KOPT-K1 (cell line): ENCODE data around the gene HIRIP3.
A peak's percentile ranks its signal among the peaks of the same experiment; 100 is the strongest.

Experiments
- H3K27ac ChIP-seq: fragments of 200-600 bp; sonication (generic); 2 replicates; pipeline ENCODE4 v1.5.1; 2016; ENCODE audit warnings: antibody characterized with exemption, mild to moderate bottlenecking, low read depth, low read length; ENCODE audit not compliant: poor library complexity, severe bottlenecking
- H3K36me3 ChIP-seq: fragments of 200-600 bp; sonication (generic); 2 replicates; pipeline ENCODE4 v1.5.1; 2017; ENCODE audit warnings: antibody characterized with exemption, mild to moderate bottlenecking, low read length, moderate library complexity; ENCODE audit not compliant: insufficient read depth
- H3K9me3 ChIP-seq: fragments of 200-600 bp; sonication (generic); 2 replicates; pipeline ENCODE4 v1.5.1; 2017; ENCODE audit warnings: antibody characterized with exemption, low read length, mild to moderate bottlenecking; ENCODE audit not compliant: insufficient read depth, poor library complexity, severe bottlenecking

HIRIP3 gene

DNA sequence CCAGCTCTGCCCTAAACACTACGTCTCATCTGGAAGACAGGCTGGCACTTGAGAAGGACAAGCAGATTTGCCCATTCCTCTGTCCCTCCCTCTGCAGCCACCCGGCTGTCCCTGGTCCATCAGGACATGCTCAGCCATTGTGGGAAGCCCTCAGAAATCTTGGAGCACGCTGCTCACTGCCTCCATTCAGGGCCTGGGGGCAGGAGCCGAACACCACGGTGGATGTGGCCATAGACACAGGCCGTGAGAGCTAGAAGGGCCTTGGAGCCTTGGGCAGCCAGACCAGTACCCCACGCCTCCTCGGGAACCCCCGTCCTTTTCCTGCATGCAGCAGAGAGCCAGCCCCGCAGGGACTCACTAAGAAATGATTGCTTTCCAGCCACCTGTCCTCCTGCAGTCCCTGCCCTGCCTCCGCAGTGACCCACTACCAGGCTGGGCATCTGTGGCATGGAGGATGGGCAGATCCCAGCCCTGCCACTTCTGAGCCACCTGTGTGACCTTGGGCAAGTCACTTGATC is 12.0 kb upstream of the HIRIP3 start:
- H3K36me3 ChIP-seq = peaks cover 28% of the 10 kb centered on the region; the same call in 1 of the 2 replicates
- H3K27ac ChIP-seq = no peak overlapping the region
- H3K9me3 ChIP-seq = no peaks in the 10 kb centered on the region

DNA sequence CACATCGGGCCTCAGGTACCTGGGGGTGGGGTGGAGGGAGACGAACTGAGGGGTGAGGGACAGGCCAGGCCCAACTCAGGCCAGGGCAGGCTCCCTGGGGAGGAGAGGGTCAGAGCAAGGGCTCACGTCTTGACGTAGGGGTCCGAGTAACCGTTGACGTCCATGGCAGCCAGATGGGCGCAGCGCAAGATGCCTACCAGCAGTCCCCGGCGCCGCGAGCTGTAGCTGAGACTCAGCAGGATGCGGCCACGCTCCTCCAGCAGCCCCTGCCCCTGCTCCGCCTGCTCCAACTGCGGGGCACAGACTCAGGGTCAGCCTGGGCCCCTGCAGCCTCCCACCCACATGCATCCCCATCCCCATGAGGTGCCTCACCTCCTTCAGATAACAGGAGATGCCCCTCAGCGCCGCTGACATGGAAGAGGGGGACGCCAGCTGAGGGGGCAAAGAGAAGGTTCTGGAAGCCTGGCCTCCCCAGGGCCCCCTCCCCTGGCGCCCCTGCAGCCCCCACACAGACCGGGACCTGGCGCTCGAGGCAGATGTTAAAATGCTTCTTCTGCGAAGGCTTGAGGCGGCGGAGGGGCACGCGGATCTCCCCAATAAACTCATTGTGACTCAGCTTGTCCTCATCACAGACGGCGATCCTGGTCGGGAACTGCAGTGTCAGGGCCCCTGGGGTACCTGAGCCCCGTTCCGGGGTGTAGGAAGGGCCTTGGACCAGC is 11.4 kb upstream of the HIRIP3 start:
- peaks cover 34% of the 10 kb centered on the region; the same call in 1 of the 2 replicates for H3K36me3 ChIP-seq
- no peak overlapping the region for H3K27ac ChIP-seq
- H3K9me3 ChIP-seq = no peaks in the 10 kb centered on the region

- Histone ChIP-seq H3K27ac (no peak overlapping the region), H3K36me3 (peaks cover 42% of the 10 kb centered on the region; the same call in 1 of the 2 replicates), H3K9me3 (no peaks in the 10 kb centered on the region)
These were observed 10.7 kb upstream of the HIRIP3 start for GRCh38 chr16:30006095-30006473.

DNA sequence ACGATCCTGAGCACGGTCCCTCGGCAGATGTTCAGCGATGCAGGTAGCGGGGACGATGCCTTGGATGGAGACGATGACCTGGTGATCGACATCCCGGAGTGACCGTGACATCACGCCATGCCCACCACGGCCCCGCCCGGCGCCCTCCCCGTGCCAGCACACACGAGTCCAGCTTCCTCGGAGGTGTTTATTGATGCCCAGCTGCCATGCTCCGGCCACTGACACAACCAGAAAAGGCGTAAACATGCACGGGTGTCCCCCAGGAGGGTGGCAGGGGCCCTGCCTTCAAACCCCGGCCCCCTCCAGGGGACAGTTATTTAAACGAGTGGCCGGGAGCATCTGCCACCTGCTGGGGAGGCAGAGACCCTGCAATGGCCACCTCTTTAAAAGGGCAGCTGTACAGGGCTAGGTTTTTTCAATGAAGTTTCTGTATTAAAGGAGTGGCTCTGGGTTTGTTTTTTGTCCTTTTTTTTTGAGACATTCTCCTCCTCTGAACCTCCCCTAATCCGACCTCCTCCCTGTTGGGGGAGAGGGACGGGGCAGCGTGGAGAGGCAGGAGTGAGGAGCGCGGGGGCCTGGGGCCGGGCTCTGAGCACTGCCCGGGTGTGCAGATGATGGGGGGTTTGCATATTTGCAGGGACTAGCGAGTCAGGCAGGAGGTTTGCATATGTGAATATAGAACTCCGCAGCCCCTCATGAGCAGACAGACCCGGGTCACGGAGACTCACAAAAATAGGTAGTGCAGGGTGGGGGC is 10.1 kb upstream of the HIRIP3 start:
- H3K9me3 ChIP-seq = no peaks in the 10 kb centered on the region
- peak overlapping the region; percentile 52 for H3K27ac ChIP-seq
- H3K36me3 ChIP-seq = peaks cover 47% of the 10 kb centered on the region; the same call in 1 of the 2 replicates

DNA sequence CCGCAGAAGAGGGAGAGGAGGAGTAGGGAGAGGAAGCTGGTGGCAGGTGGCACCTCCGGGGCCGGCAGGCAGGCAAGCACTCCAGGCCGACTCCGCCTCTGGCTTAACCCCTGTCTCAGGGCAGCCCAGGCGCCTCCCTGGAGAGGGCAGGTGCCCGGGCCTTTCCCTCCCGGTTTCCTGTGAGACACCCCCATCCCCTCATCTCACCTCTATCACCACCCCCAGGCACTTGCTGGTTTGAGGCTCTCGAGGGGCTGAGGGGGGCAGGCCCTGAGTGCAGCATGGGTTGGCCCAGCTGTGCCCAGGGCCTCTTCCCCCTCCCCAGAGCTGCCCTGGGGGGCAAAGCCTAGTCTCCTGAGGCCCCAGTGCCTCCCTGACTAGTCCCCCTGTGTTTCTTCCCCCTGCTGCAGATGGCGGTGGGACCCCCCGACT is 9.4 kb upstream of the HIRIP3 start:
- peaks cover 54% of the 10 kb centered on the region; the same call in 1 of the 2 replicates for H3K36me3 ChIP-seq
- H3K9me3 ChIP-seq = no peaks in the 10 kb centered on the region
- H3K27ac ChIP-seq = peak overlapping the region; percentile 52

GRCh38 chr16:30004424-30004776 is 9.0 kb upstream of the HIRIP3 start:
- peaks cover 59% of the 10 kb centered on the region; the same call in 1 of the 2 replicates for H3K36me3 ChIP-seq
- peak overlapping the region; percentile 52 for H3K27ac ChIP-seq

DNA sequence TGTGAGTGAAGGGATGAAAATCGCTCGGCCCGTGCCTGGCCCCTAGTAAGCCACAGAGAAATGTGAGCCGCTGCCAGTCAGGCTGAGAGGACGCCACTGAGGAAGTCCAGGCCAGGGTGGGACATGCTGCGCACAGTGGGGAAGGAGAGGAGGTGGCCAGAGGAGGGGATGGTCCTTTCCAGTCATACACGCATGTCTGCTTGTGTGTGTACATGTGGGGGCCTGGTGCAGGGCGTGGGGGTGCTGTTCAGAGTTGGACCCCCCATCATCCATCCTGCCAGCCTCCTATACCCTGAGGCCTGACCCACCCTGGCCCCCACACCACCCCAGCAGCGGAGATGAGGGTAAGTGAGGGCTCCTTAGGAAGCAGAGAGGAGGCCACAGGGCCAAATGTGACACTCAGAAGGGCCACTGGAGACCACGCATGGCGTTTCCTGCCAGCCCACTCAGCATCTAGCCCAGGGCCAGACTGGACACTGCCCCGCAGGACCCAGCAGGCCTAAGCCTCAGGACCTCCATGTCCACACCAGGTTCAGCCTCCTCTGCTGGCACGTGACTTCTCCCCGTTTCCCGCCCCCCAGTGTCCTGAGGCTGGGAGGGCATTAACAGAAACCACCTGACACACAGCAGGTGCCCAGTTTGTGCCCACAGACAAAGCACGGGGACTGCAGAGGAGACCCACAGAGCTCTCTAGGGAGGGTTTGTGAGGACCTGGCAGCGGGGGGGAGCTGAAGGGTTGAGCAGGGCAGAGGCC is 8.4 kb upstream of the HIRIP3 start:
- peaks cover 63% of the 10 kb centered on the region; the same call in 1 of the 2 replicates for H3K36me3 ChIP-seq
- H3K9me3 ChIP-seq = no peaks in the 10 kb centered on the region
- H3K27ac ChIP-seq = peak overlapping the region; percentile 52

More at GRCh38 chr16:30004424-30004776, 9.0 kb upstream of the HIRIP3 start:
- no peaks in the 10 kb centered on the region for H3K9me3 ChIP-seq

DNA sequence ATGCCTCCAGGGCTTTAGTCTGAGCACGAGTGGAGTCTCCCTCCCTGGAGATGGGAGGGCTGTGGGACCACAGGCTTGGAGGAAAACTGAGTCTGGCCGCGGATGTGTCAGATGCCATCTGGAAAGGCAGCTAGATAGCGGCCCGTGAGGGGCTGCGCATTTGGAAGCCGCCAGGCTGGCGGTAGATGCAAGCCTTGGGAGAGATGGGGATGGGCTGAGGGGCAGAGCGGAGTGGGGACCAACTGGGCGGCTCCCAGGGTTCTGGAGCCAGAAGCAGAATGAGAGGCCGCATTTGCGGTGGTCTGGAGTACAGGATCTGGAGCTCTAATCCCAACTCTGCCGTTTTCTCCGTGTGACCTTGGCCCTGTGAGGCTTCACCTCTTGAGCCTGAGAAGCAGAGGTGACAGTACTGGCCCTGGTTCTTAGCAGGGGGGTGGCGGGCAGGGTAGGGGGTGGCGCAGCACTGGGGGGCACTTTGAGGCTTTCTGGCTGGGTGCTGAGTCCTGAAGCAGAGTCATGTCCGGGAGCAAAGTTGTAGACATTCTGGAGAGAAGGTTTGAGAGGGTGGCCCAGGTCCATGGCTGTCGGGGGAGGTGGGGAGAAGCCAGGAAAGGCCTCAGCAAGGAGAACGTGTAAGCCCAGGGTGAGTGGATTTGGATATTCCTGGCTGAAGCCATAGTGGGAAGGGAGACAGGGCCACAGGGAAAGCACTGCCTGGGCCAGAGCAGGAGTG is 7.4 kb upstream of the HIRIP3 start:
- H3K9me3 ChIP-seq = no peaks in the 10 kb centered on the region

GRCh38 chr16:30000735-30001631 is 5.6 kb upstream of the HIRIP3 start:
- Histone ChIP-seq H3K9me3 (no peaks in the 10 kb centered on the region), H3K36me3 (peaks cover 72% of the 10 kb centered on the region; the same call in 1 of the 2 replicates), H3K27ac (no peak overlapping the region)

More for the DNA sequence above, 7.4 kb upstream of the HIRIP3 start:
- no peak overlapping the region for H3K27ac ChIP-seq
- peaks cover 72% of the 10 kb centered on the region; the same call in 1 of the 2 replicates for H3K36me3 ChIP-seq

GRCh38 chr16:29999605-30000004 is 4.2 kb upstream of the HIRIP3 start:
- Histone ChIP-seq H3K9me3 (no peaks in the 10 kb centered on the region), H3K27ac (no peak overlapping the region), H3K36me3 (peaks cover 67% of the 10 kb centered on the region; the same call in 1 of the 2 replicates)

GRCh38 chr16:29996766-29997250 is 1.4 kb upstream of the HIRIP3 start:
- Histone ChIP-seq H3K9me3 (no peaks in the 10 kb centered on the region), H3K36me3 (peaks cover 72% of the 10 kb centered on the region), H3K27ac (peak overlapping the region; percentile 96)

- Histone ChIP-seq H3K36me3 (peaks cover 72% of the 10 kb centered on the region), H3K27ac (peak within 1 kb of the TSS; percentile 96)
These were observed 721 bp upstream of the HIRIP3 start, which contains the start of gene INO80E for GRCh38 chr16:29995911-29996765. Gene INO80E (plus strand): TSS chr16:29996241. CDS start chr16:29996311, 70 bp downstream.

More at GRCh38 chr16:29995911-29996765, 721 bp upstream of the HIRIP3 start, which contains the start of gene INO80E:
- H3K9me3 ChIP-seq = no peaks in the 10 kb centered on the region
